A549 (cell line): ENCODE measurements around the gene PMPCA. TPM values are rescaled to one million over a fixed set of nuclear protein-coding genes. Genes with fewer than 3 reads are reported as not detected.

Experiments
- ATAC-seq, 2 experiments: fragments of 200-7000 bp in 1 of 2; fragments of >200 bp in 1 of 2; cut with Nextera tagmentation in 1 of 2; cut with Tn5 transposase in 1 of 2; 3 replicates each; pipeline versions ENCODE4 v1.8.0 to v1.9.1; 2018 to 2020; ENCODE audit warnings: mild to moderate bottlenecking in 1 of 2, moderate library complexity in 1 of 2
- CTCF ChIA-PET: fragments of 300-600 bp; sonication (Branson Sonifier 250); formaldehyde crosslinking; extraction: SDS; loops from one replicate; lab custom pipeline; 2021; ENCODE audit warnings: antibody characterized with exemption, inconsistent platforms; lab: Yijun Ruan, JAX
- POLR2A ChIA-PET: fragments of 350-600 bp; formaldehyde crosslinking; extraction: SDS; loops from one replicate; lab custom pipeline; 2021; ENCODE audit warnings: antibody characterized with exemption, inconsistent platforms; lab: Yijun Ruan, JAX
- DNase-seq, 2 experiments: peaks; one replicate each; pipeline versions ENCODE4 v3.0.0 to v3.0.0-alpha.2; 2011 to 2016; ENCODE audit warnings: low read depth in 1 of 2, low spot score in 1 of 2
- FAIRE-seq: peaks from 2 replicates; lab custom pipeline; 2011; peaks lifted over from hg19 to GRCh38; lab: Jason Lieb, UNC
- H3K27ac ChIP-seq, 2 experiments: fragments of >200 bp; sonication (Bioruptor Twin); formaldehyde crosslinking; 3 replicates each; pipeline ENCODE4 v1.5.1; 2016 to 2017
- H3K4me1 ChIP-seq: fragments of >200 bp; sonication (Bioruptor Twin); formaldehyde crosslinking; 3 replicates; pipeline ENCODE4 v1.6.1; 2016
- H3K4me2 ChIP-seq: fragments of >200 bp; sonication (Bioruptor Twin); formaldehyde crosslinking; 3 replicates; pipeline ENCODE4 v1.6.1; 2016
- H3K4me3 ChIP-seq: fragments of >200 bp; sonication (Bioruptor Twin); formaldehyde crosslinking; 3 replicates; pipeline ENCODE4 v1.5.1; 2016
- H3K9me3 ChIP-seq: fragments of >200 bp; sonication (Bioruptor Twin); formaldehyde crosslinking; 3 replicates; pipeline ENCODE4 v1.6.1; 2016
- CEBPB ChIP-seq, 2 experiments: fragments of >200 bp in 1 of 2; sonication (Bioruptor Twin) in 1 of 2; formaldehyde crosslinking in 1 of 2; IDR thresholded peaks; 2 replicates each; pipeline ENCODE4 v1.6.1; 2012 to 2016
- CHD2 ChIP-seq: fragments of 150-350 bp; IDR thresholded peaks from 2 replicates; pipeline ENCODE4 v1.6.1; 2014; ENCODE audit warnings: low read length; ENCODE audit not compliant: partially characterized antibody
- CHD4 ChIP-seq: fragments of 200-600 bp; sonication (generic); IDR thresholded peaks from 2 replicates; pipeline ENCODE4 v1.6.1; 2016; ENCODE audit warnings: antibody characterized with exemption, mild to moderate bottlenecking, borderline replicate concordance
- EHF ChIP-seq: fragments of 250-450 bp; sonication (Bioruptor Pico); IDR thresholded peaks from 2 replicates; pipeline ENCODE4 v1.5.0; 2020; ENCODE audit warnings: mild to moderate bottlenecking
- ELK1 ChIP-seq: fragments of 150-350 bp; IDR thresholded peaks from 2 replicates; pipeline ENCODE4 v1.6.1; 2014; ENCODE audit warnings: low read depth, mild to moderate bottlenecking, low read length
- FOSL2 ChIP-seq, 2 experiments: fragments of 450-650 bp in 1 of 2; fragments of >200 bp in 1 of 2; sonication (Bioruptor Twin) in 1 of 2; formaldehyde crosslinking; IDR thresholded peaks; 2 replicates each; pipeline versions ENCODE4 v1.5.0 to v1.6.1; 2016 to 2020; ENCODE audit warnings: mild to moderate bottlenecking in 1 of 2, moderate library complexity in 1 of 2
- FOXS1 ChIP-seq: fragments of 250-450 bp; sonication (Bioruptor Pico); IDR thresholded peaks from 2 replicates; pipeline ENCODE4 v1.5.0; 2020; ENCODE audit warnings: mild to moderate bottlenecking, moderate library complexity
- GATA3 ChIP-seq: IDR thresholded peaks from 2 replicates; pipeline ENCODE4 v1.6.1; 2012; ENCODE audit warnings: borderline replicate concordance
- HMGXB4 ChIP-seq: fragments of 250-450 bp; sonication (Bioruptor Pico); IDR thresholded peaks from 2 replicates; pipeline ENCODE4 v1.5.0; 2021; ENCODE audit warnings: mild to moderate bottlenecking, moderate library complexity, borderline replicate concordance
- HOXB13 ChIP-seq: fragments of 250-450 bp; sonication (Bioruptor Pico); IDR thresholded peaks from 2 replicates; pipeline ENCODE4 v1.5.0; 2020; ENCODE audit warnings: low read depth, mild to moderate bottlenecking, moderate library complexity
- HOXB5 ChIP-seq: fragments of 250-450 bp; sonication (Bioruptor Pico); IDR thresholded peaks from 2 replicates; pipeline ENCODE4 v1.5.0; 2020; ENCODE audit warnings: mild to moderate bottlenecking, moderate library complexity
- KDM1A ChIP-seq: fragments of 200-600 bp; sonication (generic); IDR thresholded peaks from 2 replicates; pipeline ENCODE4 v1.6.1; 2016; ENCODE audit warnings: low read depth, mild to moderate bottlenecking
- MAZ ChIP-seq: fragments of 150-350 bp; IDR thresholded peaks from 2 replicates; pipeline ENCODE4 v1.6.1; 2014; ENCODE audit warnings: antibody characterized with exemption, low read depth, low read length, borderline replicate concordance
- PBX3 ChIP-seq: IDR thresholded peaks from 2 replicates; pipeline ENCODE4 v1.6.1; 2012
- POLR2AphosphoS2 ChIP-seq: conservative IDR thresholded peaks from 2 replicates; pipeline ENCODE4 v1.6.1; 2012; ENCODE audit warnings: low read length, improper control_type of control experiment, inconsistent platforms
- RAD21 ChIP-seq, 2 experiments: fragments of >200 bp in 1 of 2; sonication (Bioruptor Twin) in 1 of 2; formaldehyde crosslinking in 1 of 2; IDR thresholded peaks in 1 of 2; conservative IDR thresholded peaks in 1 of 2; 2 replicates in 1 of 2; 3 replicates in 1 of 2; pipeline ENCODE4 v1.6.1; 2012 to 2018; ENCODE audit warnings: inconsistent platforms in 1 of 2
- SREBF2 ChIP-seq: fragments of 450-650 bp; IDR thresholded peaks from 2 replicates; pipeline ENCODE4 v1.6.1; 2014; ENCODE audit warnings: mild to moderate bottlenecking, moderate library complexity
- ZFP36 ChIP-seq: fragments of 450-650 bp; IDR thresholded peaks from 2 replicates; pipeline ENCODE4 v1.6.1; 2014; ENCODE audit warnings: borderline replicate concordance; ENCODE audit not compliant: partially characterized antibody
- ZNF302 ChIP-seq: fragments of 250-450 bp; sonication (Bioruptor Pico); IDR thresholded peaks from 2 replicates; pipeline ENCODE4 v1.9.0; 2021; ENCODE audit warnings: inconsistent platforms, mild to moderate bottlenecking, moderate library complexity
- WGBS: methylation state at CpG from one replicate; pipeline ENCODE4 v1.1.6; 2017; ENCODE audit errors: missing lambda C conversion rate; 5-methylcytosine and 5-hydroxymethylcytosine counted together
- polyA plus RNA-seq, 4 experiments: library from polyadenylated mRNA; depleted of rRNA in 3 of 4; stranded (reverse); fragments of >200 nt; fragmentation: RNase III in 1 of 4; extraction: RNeasy Plus Mini Kit Qiagen cat#74134 plus additional on column Dnase treatment in 1 of 4; gene quantifications; 2 replicates in 3 of 4; 3 replicates in 1 of 4; pipeline ENCODE4 v1.2.3, GENCODE V29; 2011 to 2017
- TF ChIP-seq, protein P1 (sequence below): IDR thresholded peaks from 2 replicates; pipeline ENCODE4 v1.6.1; 2012; ENCODE audit warnings: low read depth, borderline replicate concordance
- TF ChIP-seq, protein P2 (sequence below): fragments of 200-600 bp; sonication (generic); IDR thresholded peaks from 2 replicates; pipeline ENCODE4 v1.6.1; 2016; ENCODE audit warnings: antibody characterized with exemption, mild to moderate bottlenecking, moderate library complexity

Gene PMPCA
- polyA plus RNA-seq, 2 of the 4 experiments (the other 2 are of a cell fraction), result 71.1 to 89.2 TPM

DNA sequence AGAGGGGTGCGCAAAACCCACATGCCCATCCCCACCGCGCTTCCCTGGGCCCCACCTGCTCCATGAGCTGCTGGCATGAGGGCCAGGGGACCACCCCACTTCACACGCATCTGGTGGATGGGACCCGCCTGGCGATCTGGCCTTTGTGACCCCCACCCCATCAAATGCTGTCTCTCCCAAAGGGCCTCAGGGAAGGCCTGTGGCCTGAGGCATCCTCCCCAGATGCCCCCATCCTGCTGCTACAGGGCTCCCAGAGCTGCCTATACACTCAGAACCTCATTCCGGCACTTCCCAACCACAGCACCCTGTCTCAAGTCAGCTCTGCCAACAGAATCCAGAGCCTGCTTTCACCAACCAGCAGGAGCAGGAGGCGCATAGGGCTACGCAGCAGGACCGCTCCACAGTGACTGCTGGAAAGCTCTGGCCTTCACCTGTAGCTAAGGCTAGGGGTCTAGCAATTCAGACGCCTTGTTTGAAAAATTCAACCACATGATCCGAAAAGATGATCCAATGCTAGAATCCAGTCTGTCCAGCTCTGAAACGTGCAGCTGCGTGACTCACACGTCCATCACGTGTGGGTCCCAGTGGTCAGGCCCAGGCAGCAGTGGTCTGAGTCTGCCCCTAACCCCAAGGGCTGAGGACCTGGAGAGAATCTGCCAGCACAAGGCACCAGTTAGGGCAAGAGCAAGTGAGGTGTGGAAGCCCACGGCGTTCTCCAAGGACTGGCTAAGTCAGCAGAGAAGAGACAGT is 9.1 kb upstream of the PMPCA start:
- no peak overlapping the region for H3K4me2 ChIP-seq
- CTCF ChIA-PET, result interaction anchor here (0.6 to 8.9 kb wide), 28 partner anchors 8 to 326 kb away, joined by 3 to 100 read pairs (median 4); partner anchors contain the start of genes DNLZ, ENTR1 and PMPCA

GRCh38 chr9:136402067-136402466 is 8.4 kb upstream of the PMPCA start:
- WGBS, result 80% methylated on average over 13 of the region's 13 CpGs
- no peak for TF ChIP-seq FOXS1 (CRISPR knock-in tag)
- no peak for TF ChIP-seq HMGXB4
- TF ChIP-seq HOXB5 (CRISPR knock-in tag), result no peak
- TF ChIP-seq CEBPB (IDR thresholded peaks at IDR 0.05), result no peak
- TF ChIP-seq CHD4, result no peak
- TF ChIP-seq EHF (CRISPR knock-in tag), result no peak
- TF ChIP-seq GATA3, result no peak
- no peak for TF ChIP-seq KDM1A
- no peak for TF ChIP-seq CHD2
- no peak for TF ChIP-seq PBX3
- TF ChIP-seq SREBF2, result no peak
- no peak for TF ChIP-seq RAD21 (conservative IDR thresholded peaks at IDR 0.05 in 1 of 2, IDR thresholded peaks at IDR 0.05 in 1 of 2)
- TF ChIP-seq, protein P1, sequence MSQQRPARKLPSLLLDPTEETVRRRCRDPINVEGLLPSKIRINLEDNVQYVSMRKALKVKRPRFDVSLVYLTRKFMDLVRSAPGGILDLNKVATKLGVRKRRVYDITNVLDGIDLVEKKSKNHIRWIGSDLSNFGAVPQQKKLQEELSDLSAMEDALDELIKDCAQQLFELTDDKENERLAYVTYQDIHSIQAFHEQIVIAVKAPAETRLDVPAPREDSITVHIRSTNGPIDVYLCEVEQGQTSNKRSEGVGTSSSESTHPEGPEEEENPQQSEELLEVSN, result no peak
- no peak for TF ChIP-seq ZFP36
- TF ChIP-seq, protein P2, sequence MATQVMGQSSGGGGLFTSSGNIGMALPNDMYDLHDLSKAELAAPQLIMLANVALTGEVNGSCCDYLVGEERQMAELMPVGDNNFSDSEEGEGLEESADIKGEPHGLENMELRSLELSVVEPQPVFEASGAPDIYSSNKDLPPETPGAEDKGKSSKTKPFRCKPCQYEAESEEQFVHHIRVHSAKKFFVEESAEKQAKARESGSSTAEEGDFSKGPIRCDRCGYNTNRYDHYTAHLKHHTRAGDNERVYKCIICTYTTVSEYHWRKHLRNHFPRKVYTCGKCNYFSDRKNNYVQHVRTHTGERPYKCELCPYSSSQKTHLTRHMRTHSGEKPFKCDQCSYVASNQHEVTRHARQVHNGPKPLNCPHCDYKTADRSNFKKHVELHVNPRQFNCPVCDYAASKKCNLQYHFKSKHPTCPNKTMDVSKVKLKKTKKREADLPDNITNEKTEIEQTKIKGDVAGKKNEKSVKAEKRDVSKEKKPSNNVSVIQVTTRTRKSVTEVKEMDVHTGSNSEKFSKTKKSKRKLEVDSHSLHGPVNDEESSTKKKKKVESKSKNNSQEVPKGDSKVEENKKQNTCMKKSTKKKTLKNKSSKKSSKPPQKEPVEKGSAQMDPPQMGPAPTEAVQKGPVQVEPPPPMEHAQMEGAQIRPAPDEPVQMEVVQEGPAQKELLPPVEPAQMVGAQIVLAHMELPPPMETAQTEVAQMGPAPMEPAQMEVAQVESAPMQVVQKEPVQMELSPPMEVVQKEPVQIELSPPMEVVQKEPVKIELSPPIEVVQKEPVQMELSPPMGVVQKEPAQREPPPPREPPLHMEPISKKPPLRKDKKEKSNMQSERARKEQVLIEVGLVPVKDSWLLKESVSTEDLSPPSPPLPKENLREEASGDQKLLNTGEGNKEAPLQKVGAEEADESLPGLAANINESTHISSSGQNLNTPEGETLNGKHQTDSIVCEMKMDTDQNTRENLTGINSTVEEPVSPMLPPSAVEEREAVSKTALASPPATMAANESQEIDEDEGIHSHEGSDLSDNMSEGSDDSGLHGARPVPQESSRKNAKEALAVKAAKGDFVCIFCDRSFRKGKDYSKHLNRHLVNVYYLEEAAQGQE, result no peak
- TF ChIP-seq ELK1, result no peak
- TF ChIP-seq MAZ, result no peak
- no peak for TF ChIP-seq HOXB13 (CRISPR knock-in tag)
- no peak for TF ChIP-seq FOSL2 (IDR thresholded peaks at IDR 0.05)
- no peak for TF ChIP-seq FOSL2 (CRISPR knock-in tag; IDR thresholded peaks at IDR 0.05)
- TF ChIP-seq, all 56 proteins: peak for 0
- no peaks in the 10 kb centered on the region for H3K9me3 ChIP-seq
- POLR2A ChIA-PET, result interaction anchor here (1.4 to 6.7 kb wide), 3 partner anchors 10 to 39 kb away, joined by 4 to 33 read pairs (median 5); partner anchors contain the start of gene DNLZ
- CTCF ChIA-PET, result interaction anchor here (0.7 to 8.9 kb wide), 10 partner anchors 10 to 230 kb away, joined by 3 to 100 read pairs (median 6); partner anchors contain the start of gene DNLZ
- peaks cover 14% of the 10 kb centered on the region; the same call in 2 of the 3 replicates for H3K4me1 ChIP-seq
- FAIRE-seq, result no peak
- no peak for DNase-seq
- H3K27ac ChIP-seq, result no peak overlapping the region
- no peak for ATAC-seq
- H3K4me3 ChIP-seq, result no peak overlapping the region
- no peak overlapping the region for H3K4me2 ChIP-seq

More for the DNA sequence above, 9.1 kb upstream of the PMPCA start:
- FAIRE-seq (no peak), ATAC-seq (no peak), DNase-seq (no peak)
- 92% methylated on average over 18 of the region's 18 CpGs for WGBS
- H3K4me3 ChIP-seq, result no peak overlapping the region
- POLR2A ChIA-PET, result interaction anchor here (1.4 to 6.7 kb wide), 3 partner anchors 10 to 38 kb away, joined by 4 to 33 read pairs (median 5); partner anchors contain the start of gene DNLZ
- H3K9me3 ChIP-seq, result no peaks in the 10 kb centered on the region
- peaks cover 14% of the 10 kb centered on the region; the same call in 2 of the 3 replicates for H3K4me1 ChIP-seq
- H3K27ac ChIP-seq, result no peak overlapping the region
- TF ChIP-seq ZNF302, result no peak
- TF ChIP-seq POLR2AphosphoS2, result peak; percentile 42; the same call in 1 of the 2 replicates
- TF ChIP-seq, all 56 proteins: peak for 1
